ENCODE results near the gene EPN3.

EPN3 gene

GRCh38 chr17:50523208-50523607, 9.3 kb upstream of the EPN3 start:
- no peaks in the 10 kb centered on the region for H3K27me3 ChIP-seq (ENCODE audit: insufficient read depth, low read length)
- no peaks in the 10 kb centered on the region for H3K36me3 ChIP-seq (ENCODE audit: insufficient read depth, low read length)
- no peak overlapping the region for H3K27ac ChIP-seq (ENCODE audit: low read depth, low read length)
- H3K4me3 ChIP-seq (ENCODE audit: low read length), result no peak overlapping the region
- no peaks in the 10 kb centered on the region for H3K4me1 ChIP-seq (ENCODE audit: insufficient read depth, low read length)
- no peak overlapping the region for H3K9ac ChIP-seq (ENCODE audit: low read depth, low read length)
- WGBS, result 88% methylated on average over 2 of the region's 2 CpGs
- no peaks in the 10 kb centered on the region for H3K9me3 ChIP-seq (ENCODE audit: insufficient read depth, low read depth, low read length)

- no peaks in the 10 kb centered on the region for H3K4me1 ChIP-seq (ENCODE audit: insufficient read depth, low read length)
- no peak overlapping the region for H3K9ac ChIP-seq (ENCODE audit: low read depth, low read length)
- WGBS, result 95% methylated on average over 18 of the region's 18 CpGs
- no peak overlapping the region for H3K4me3 ChIP-seq (ENCODE audit: low read length)
- H3K36me3 ChIP-seq (ENCODE audit: insufficient read depth, low read length), result no peaks in the 10 kb centered on the region
- H3K27ac ChIP-seq (ENCODE audit: low read depth, low read length), result no peak overlapping the region
- H3K27me3 ChIP-seq (ENCODE audit: insufficient read depth, low read length), result no peaks in the 10 kb centered on the region
- no peaks in the 10 kb centered on the region for H3K9me3 ChIP-seq (ENCODE audit: insufficient read depth, low read depth, low read length)
Observed at GRCh38 chr17:50524838-50525237, 7.7 kb upstream of the EPN3 start.

- Histone ChIP-seq H3K36me3 (ENCODE audit: insufficient read depth, low read length) (no peaks in the 10 kb centered on the region), H3K9me3 (ENCODE audit: insufficient read depth, low read depth, low read length) (no peaks in the 10 kb centered on the region), H3K27me3 (ENCODE audit: insufficient read depth, low read length) (peaks cover 9% of the 10 kb centered on the region), H3K27ac (ENCODE audit: low read depth, low read length) (no peak overlapping the region), H3K4me1 (ENCODE audit: insufficient read depth, low read length) (peaks cover 7% of the 10 kb centered on the region; the same call in 1 of the 2 replicates), H3K9ac (ENCODE audit: low read depth, low read length) (no peak overlapping the region), H3K4me3 (ENCODE audit: low read length) (no peak overlapping the region)
- WGBS, result 53% methylated on average over 4 of the region's 5 CpGs
Observed at GRCh38 chr17:50527155-50527762, 5.3 kb upstream of the EPN3 start.

GRCh38 chr17:50527949-50528474, 4.5 kb upstream of the EPN3 start:
- no peak overlapping the region for H3K4me3 ChIP-seq (ENCODE audit: low read length)
- H3K36me3 ChIP-seq (ENCODE audit: insufficient read depth, low read length), result no peaks in the 10 kb centered on the region
- peaks cover 17% of the 10 kb centered on the region for H3K27me3 ChIP-seq (ENCODE audit: insufficient read depth, low read length)
- no peak overlapping the region for H3K27ac ChIP-seq (ENCODE audit: low read depth, low read length)
- no peak overlapping the region for H3K9ac ChIP-seq (ENCODE audit: low read depth, low read length)
- H3K9me3 ChIP-seq (ENCODE audit: insufficient read depth, low read depth, low read length), result no peaks in the 10 kb centered on the region
- peaks cover 7% of the 10 kb centered on the region; the same call in 1 of the 2 replicates for H3K4me1 ChIP-seq (ENCODE audit: insufficient read depth, low read length)
- 47% methylated on average over 4 of the region's 4 CpGs for WGBS

- peaks cover 35% of the 10 kb centered on the region for H3K27me3 ChIP-seq (ENCODE audit: insufficient read depth, low read length)
- WGBS, result 95% methylated on average over 7 of the region's 7 CpGs
- no peak overlapping the region for H3K9ac ChIP-seq (ENCODE audit: low read depth, low read length)
- peaks cover 7% of the 10 kb centered on the region; the same call in 1 of the 2 replicates for H3K4me1 ChIP-seq (ENCODE audit: insufficient read depth, low read length)
- no peak overlapping the region for H3K4me3 ChIP-seq (ENCODE audit: low read length)
- H3K9me3 ChIP-seq (ENCODE audit: insufficient read depth, low read depth, low read length), result no peaks in the 10 kb centered on the region
- H3K27ac ChIP-seq (ENCODE audit: low read depth, low read length), result no peak overlapping the region
- no peaks in the 10 kb centered on the region for H3K36me3 ChIP-seq (ENCODE audit: insufficient read depth, low read length)
Observed at GRCh38 chr17:50529849-50530248, 2.7 kb upstream of the EPN3 start.

- H3K27me3 ChIP-seq (ENCODE audit: insufficient read depth, low read length), result peaks cover 35% of the 10 kb centered on the region
- no peak overlapping the region for H3K9ac ChIP-seq (ENCODE audit: low read depth, low read length)
- no peak overlapping the region for H3K4me3 ChIP-seq (ENCODE audit: low read length)
- no peaks in the 10 kb centered on the region for H3K9me3 ChIP-seq (ENCODE audit: insufficient read depth, low read depth, low read length)
- H3K4me1 ChIP-seq (ENCODE audit: insufficient read depth, low read length), result peaks cover 7% of the 10 kb centered on the region; the same call in 1 of the 2 replicates
- no peaks in the 10 kb centered on the region for H3K36me3 ChIP-seq (ENCODE audit: insufficient read depth, low read length)
- H3K27ac ChIP-seq (ENCODE audit: low read depth, low read length), result no peak overlapping the region
- WGBS, result 84% methylated on average over 6 of the region's 6 CpGs
Observed at GRCh38 chr17:50531428-50532025, 1.0 kb upstream of the EPN3 start.

GRCh38 chr17:50533185-50533584, 650 bp downstream of the EPN3 start:
- Histone ChIP-seq H3K9ac (ENCODE audit: low read depth, low read length) (no peak overlapping the region), H3K27ac (ENCODE audit: low read depth, low read length) (no peak overlapping the region), H3K4me1 (ENCODE audit: insufficient read depth, low read length) (peaks cover 7% of the 10 kb centered on the region; the same call in 1 of the 2 replicates), H3K4me3 (ENCODE audit: low read length) (peak overlapping the region; percentile 67), H3K9me3 (ENCODE audit: insufficient read depth, low read depth, low read length) (no peaks in the 10 kb centered on the region), H3K36me3 (ENCODE audit: insufficient read depth, low read length) (no peaks in the 10 kb centered on the region), H3K27me3 (ENCODE audit: insufficient read depth, low read length) (peaks cover 35% of the 10 kb centered on the region)
- WGBS, result 16% methylated on average over 5 of the region's 5 CpGs

- Histone ChIP-seq H3K27ac (ENCODE audit: low read depth, low read length) (no peak overlapping the region), H3K9ac (ENCODE audit: low read depth, low read length) (no peak overlapping the region), H3K9me3 (ENCODE audit: insufficient read depth, low read depth, low read length) (no peaks in the 10 kb centered on the region), H3K36me3 (ENCODE audit: insufficient read depth, low read length) (no peaks in the 10 kb centered on the region), H3K27me3 (ENCODE audit: insufficient read depth, low read length) (peaks cover 35% of the 10 kb centered on the region), H3K4me1 (ENCODE audit: insufficient read depth, low read length) (peaks cover 7% of the 10 kb centered on the region; the same call in 1 of the 2 replicates), H3K4me3 (ENCODE audit: low read length) (peak overlapping the region; percentile 67)
- WGBS, result 3% methylated on average over 17 of the region's 17 CpGs
Observed at GRCh38 chr17:50533720-50534148, 1.2 kb downstream of the EPN3 start.

GRCh38 chr17:50534222-50534978, 1.9 kb downstream of the EPN3 start:
- Histone ChIP-seq H3K4me1 (ENCODE audit: insufficient read depth, low read length) (peaks cover 7% of the 10 kb centered on the region; the same call in 1 of the 2 replicates), H3K9ac (ENCODE audit: low read depth, low read length) (no peak overlapping the region), H3K36me3 (ENCODE audit: insufficient read depth, low read length) (no peaks in the 10 kb centered on the region), H3K27me3 (ENCODE audit: insufficient read depth, low read length) (peaks cover 35% of the 10 kb centered on the region), H3K27ac (ENCODE audit: low read depth, low read length) (no peak overlapping the region), H3K9me3 (ENCODE audit: insufficient read depth, low read depth, low read length) (no peaks in the 10 kb centered on the region), H3K4me3 (ENCODE audit: low read length) (peak overlapping the region; percentile 67)
- 52% methylated on average over 23 of the region's 24 CpGs for WGBS

GRCh38 chr17:50534979-50535326, 2.4 kb downstream of the EPN3 start:
- Histone ChIP-seq H3K9me3 (ENCODE audit: insufficient read depth, low read depth, low read length) (no peaks in the 10 kb centered on the region), H3K9ac (ENCODE audit: low read depth, low read length) (no peak overlapping the region), H3K27ac (ENCODE audit: low read depth, low read length) (no peak overlapping the region), H3K36me3 (ENCODE audit: insufficient read depth, low read length) (no peaks in the 10 kb centered on the region), H3K27me3 (ENCODE audit: insufficient read depth, low read length) (peaks cover 35% of the 10 kb centered on the region), H3K4me1 (ENCODE audit: insufficient read depth, low read length) (peaks cover 7% of the 10 kb centered on the region; the same call in 1 of the 2 replicates), H3K4me3 (ENCODE audit: low read length) (no peak overlapping the region)
- whole genome bisulfite sequencing, result 87% methylated on average over 2 of the region's 2 CpGs

- no peaks in the 10 kb centered on the region for H3K36me3 ChIP-seq (ENCODE audit: insufficient read depth, low read length)
- H3K27me3 ChIP-seq (ENCODE audit: insufficient read depth, low read length), result peaks cover 35% of the 10 kb centered on the region
- H3K4me1 ChIP-seq (ENCODE audit: insufficient read depth, low read length), result peaks cover 7% of the 10 kb centered on the region; the same call in 1 of the 2 replicates
- no peak overlapping the region for H3K9ac ChIP-seq (ENCODE audit: low read depth, low read length)
- no peak overlapping the region for H3K27ac ChIP-seq (ENCODE audit: low read depth, low read length)
- H3K4me3 ChIP-seq (ENCODE audit: low read length), result no peak overlapping the region
- H3K9me3 ChIP-seq (ENCODE audit: insufficient read depth, low read depth, low read length), result no peaks in the 10 kb centered on the region
- WGBS, result 94% methylated on average over 7 of the region's 7 CpGs
Observed at GRCh38 chr17:50535407-50535806, 2.9 kb downstream of the EPN3 start.
